GM19240 (cell line): ENCODE data around the gene CHP1.
A peak's percentile ranks its signal among the peaks of the same experiment; 100 is the strongest.
"Not testable (repeated sequence)": the region's sequence is repeated elsewhere in the genome, so short reads cannot be mapped to it uniquely, and the experiment has no call there.

Experiments
- DNase-seq: peaks from one replicate; pipeline ENCODE4 v3.0.0; 2011; ENCODE audit warnings: low spot score; ENCODE audit not compliant: insufficient read length

Gene CHP1

GRCh38 chr15:41230650-41231421 is at the start of gene CHP1, which contains the start of gene EXD1:
CHP1 (plus strand) TSS chr15:41231268; CDS start chr15:41231383, 115 bp downstream.
EXD1 (minus strand) TSS chr15:41230757; CDS start chr15:41226575, 4,182 bp downstream.
- peak; percentile 90 for DNase-seq

GRCh38 chr15:41182266-41182665 is 48.8 kb upstream of the CHP1 start:
- no peak for DNase-seq

- no peak for DNase-seq
Measured at GRCh38 chr15:41183581-41183980, 47.5 kb upstream of the CHP1 start.

- DNase-seq: no peak
Measured at GRCh38 chr15:41194444-41194843, 36.6 kb upstream of the CHP1 start.

- DNase-seq: no peak
Measured at GRCh38 chr15:41199470-41199869, 31.6 kb upstream of the CHP1 start.

GRCh38 chr15:41203395-41203794 is 27.7 kb upstream of the CHP1 start:
- DNase-seq: no peak

GRCh38 chr15:41205315-41205714 is 25.8 kb upstream of the CHP1 start:
- DNase-seq: no peak

- DNase-seq: no peak
Measured at GRCh38 chr15:41207687-41208448, 23.2 kb upstream of the CHP1 start.

- no peak for DNase-seq
Measured at GRCh38 chr15:41215708-41216107, 15.4 kb upstream of the CHP1 start.

GRCh38 chr15:41218851-41219250 is 12.2 kb upstream of the CHP1 start:
- no peak for DNase-seq

- no peak for DNase-seq
Measured at GRCh38 chr15:41219381-41219780, 11.7 kb upstream of the CHP1 start.

- DNase-seq: no peak
Measured at GRCh38 chr15:41230345-41230649, 771 bp upstream of the CHP1 start.

GRCh38 chr15:41231422-41232226 is 556 bp downstream of the CHP1 start:
- no peak for DNase-seq

- no peak for DNase-seq
Measured at GRCh38 chr15:41233367-41233771, 2.3 kb downstream of the CHP1 start.

GRCh38 chr15:41235228-41235627 is 4.2 kb downstream of the CHP1 start:
- DNase-seq: not testable (repeated sequence)

GRCh38 chr15:41235929-41236328 is 4.9 kb downstream of the CHP1 start:
- no peak for DNase-seq

GRCh38 chr15:41238100-41238499 is 7.0 kb downstream of the CHP1 start:
- no peak for DNase-seq

GRCh38 chr15:41241221-41241964 is 10.3 kb downstream of the CHP1 start:
- no peak for DNase-seq

GRCh38 chr15:41250745-41251144 is 19.7 kb downstream of the CHP1 start:
- DNase-seq: not testable (repeated sequence)

GRCh38 chr15:41251411-41251810 is 20.3 kb downstream of the CHP1 start:
- no peak for DNase-seq

- no peak for DNase-seq
Measured at GRCh38 chr15:41254560-41254959, 23.5 kb downstream of the CHP1 start.
